Kidney epithelial cell (primary cell): ENCODE measurements around the gene YES1. TPM values are rescaled to one million over a fixed set of nuclear protein-coding genes. Genes with fewer than 3 reads are reported as not detected.

Source experiments
- DNase-seq: peaks from one replicate; pipeline ENCODE4 v3.0.0-alpha.2; 2010; ENCODE audit warnings: low read depth
- H3K27me3 ChIP-seq: 2 replicates; pipeline ENCODE4 v1.6.0; 2011; ENCODE audit warnings: low read length; ENCODE audit not compliant: control insufficient read depth, insufficient read depth
- H3K36me3 ChIP-seq: 2 replicates; pipeline ENCODE4 v1.5.1; 2011; ENCODE audit warnings: low read length; ENCODE audit not compliant: control insufficient read depth, insufficient read depth
- H3K4me3 ChIP-seq: 2 replicates; pipeline ENCODE4 v1.5.1; 2011; ENCODE audit warnings: low read depth, mild to moderate bottlenecking, control low read depth, low read length
- total RNA-seq: library from RNA; depleted of rRNA; stranded (reverse); fragments of >200 nt; gene quantifications from 2 replicates; pipeline ENCODE4 v1.2.3, GENCODE V29; 2015
- TF ChIP-seq, protein P1 (sequence below): IDR thresholded peaks from 2 replicates; pipeline ENCODE4 v1.5.1; 2011; ENCODE audit warnings: mild to moderate bottlenecking, moderate library complexity, low read length, control low read depth, inconsistent platforms; ENCODE audit not compliant: insufficient read depth, poor library complexity, severe bottlenecking

The YES1 gene
- total RNA-seq, result 135 and 167 TPM in 2 replicates

DNA sequence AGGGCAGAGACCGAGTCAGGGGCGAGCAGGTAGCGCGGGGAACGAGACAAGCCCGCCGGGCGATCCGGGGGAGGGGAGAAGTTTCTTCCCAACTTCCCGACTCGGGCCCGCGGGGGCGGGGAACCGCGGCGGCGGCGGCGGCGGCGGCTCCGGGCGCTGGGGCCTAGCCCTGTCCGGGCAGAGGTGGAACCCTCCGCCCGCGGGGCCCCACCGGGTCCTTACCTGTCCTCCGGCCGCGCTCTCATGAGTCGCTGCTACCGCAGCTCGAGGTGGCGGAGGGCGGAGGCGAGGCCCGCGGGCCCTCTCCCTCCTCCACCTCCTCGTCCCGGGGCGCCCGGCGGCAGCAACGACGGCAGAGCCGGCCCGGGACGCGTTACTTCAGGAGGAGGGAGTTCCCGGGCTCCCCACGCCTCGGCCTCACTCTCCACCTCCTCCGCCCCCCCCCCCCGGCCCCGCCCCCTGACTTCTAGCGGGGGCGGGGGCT lies at the start of gene YES1:
TSS of gene YES1 (minus strand) at position 351 of the 484 bp plus-strand sequence. CDS start 55,415 bp downstream, outside the sequence.
- no peaks in the 10 kb centered on the region for H3K27me3 ChIP-seq
- no peaks in the 10 kb centered on the region for H3K36me3 ChIP-seq
- H3K4me3 ChIP-seq, result peak within 1 kb of the TSS; percentile 97
- no peak for DNase-seq
- TF ChIP-seq, protein P1, sequence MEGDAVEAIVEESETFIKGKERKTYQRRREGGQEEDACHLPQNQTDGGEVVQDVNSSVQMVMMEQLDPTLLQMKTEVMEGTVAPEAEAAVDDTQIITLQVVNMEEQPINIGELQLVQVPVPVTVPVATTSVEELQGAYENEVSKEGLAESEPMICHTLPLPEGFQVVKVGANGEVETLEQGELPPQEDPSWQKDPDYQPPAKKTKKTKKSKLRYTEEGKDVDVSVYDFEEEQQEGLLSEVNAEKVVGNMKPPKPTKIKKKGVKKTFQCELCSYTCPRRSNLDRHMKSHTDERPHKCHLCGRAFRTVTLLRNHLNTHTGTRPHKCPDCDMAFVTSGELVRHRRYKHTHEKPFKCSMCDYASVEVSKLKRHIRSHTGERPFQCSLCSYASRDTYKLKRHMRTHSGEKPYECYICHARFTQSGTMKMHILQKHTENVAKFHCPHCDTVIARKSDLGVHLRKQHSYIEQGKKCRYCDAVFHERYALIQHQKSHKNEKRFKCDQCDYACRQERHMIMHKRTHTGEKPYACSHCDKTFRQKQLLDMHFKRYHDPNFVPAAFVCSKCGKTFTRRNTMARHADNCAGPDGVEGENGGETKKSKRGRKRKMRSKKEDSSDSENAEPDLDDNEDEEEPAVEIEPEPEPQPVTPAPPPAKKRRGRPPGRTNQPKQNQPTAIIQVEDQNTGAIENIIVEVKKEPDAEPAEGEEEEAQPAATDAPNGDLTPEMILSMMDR, result no peak

DNA sequence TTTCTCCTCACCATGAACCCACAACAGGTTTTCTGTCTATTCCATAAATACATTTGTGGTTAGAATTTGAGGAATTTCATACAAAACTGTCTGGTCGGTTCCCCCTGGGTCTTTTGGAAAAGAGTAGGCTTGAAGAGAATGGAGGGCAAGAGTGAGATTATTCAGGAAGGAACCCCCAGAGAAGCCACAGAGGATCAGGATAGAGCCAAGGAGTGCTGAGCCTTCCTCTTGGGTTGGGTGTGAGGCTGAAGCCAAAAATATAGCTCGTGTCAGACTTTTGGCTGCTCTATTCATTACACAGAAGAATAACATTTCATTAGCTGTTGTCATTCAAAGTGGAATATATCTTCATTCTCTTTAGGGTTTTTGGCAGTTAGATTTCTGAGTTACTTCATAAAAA lies 45.9 kb upstream of the YES1 start:
- H3K4me3 ChIP-seq, result no peak overlapping the region
- no peaks in the 10 kb centered on the region for H3K36me3 ChIP-seq
- DNase-seq, result no peak
- no peaks in the 10 kb centered on the region for H3K27me3 ChIP-seq
- TF ChIP-seq, protein P1, result no peak

DNA sequence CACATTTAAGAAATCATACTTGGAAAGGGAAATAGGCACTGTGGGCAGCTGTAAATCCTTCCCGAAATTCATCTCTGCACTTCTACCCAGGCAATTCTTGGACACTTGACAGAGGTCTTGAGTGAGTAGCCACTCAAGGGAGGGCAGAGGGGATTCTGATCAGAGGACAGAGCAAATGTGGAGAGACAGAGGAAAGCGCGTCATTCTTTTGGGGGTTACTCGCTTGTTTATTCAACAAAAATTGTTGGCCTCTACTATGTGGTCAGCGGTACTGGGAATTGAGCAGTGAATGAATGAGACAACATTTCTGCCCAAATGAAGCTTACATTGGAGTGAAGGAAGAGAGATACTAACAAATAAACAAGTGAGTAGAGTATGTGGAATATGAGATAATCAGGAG lies 41.4 kb upstream of the YES1 start:
- no peaks in the 10 kb centered on the region for H3K27me3 ChIP-seq

DNA sequence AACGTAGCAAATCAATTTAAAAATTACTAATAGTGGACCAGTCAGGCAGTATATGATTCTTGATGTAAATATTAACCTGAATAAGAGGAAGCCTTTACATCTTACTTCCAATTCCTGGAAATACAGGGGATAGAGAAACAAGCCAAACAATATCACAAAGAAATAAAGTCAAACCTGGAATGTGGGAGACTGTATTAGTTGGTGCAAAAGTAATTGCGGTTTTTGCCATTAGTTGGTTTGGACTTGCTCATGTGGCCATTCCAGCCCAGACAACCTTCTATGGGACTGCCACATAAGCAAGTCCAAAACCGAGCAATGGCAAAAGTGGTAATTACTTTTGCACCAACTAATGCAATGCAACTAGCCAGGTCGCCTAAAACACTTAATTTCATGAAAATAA lies 38.9 kb upstream of the YES1 start:
- TF ChIP-seq, protein P1, result no peak
- Histone ChIP-seq H3K27me3 (no peaks in the 10 kb centered on the region), H3K36me3 (no peaks in the 10 kb centered on the region), H3K4me3 (no peak overlapping the region)
- DNase-seq, result no peak

More for the DNA sequence above, 41.4 kb upstream of the YES1 start:
- no peaks in the 10 kb centered on the region for H3K36me3 ChIP-seq
- TF ChIP-seq, protein P1, result no peak
- no peak overlapping the region for H3K4me3 ChIP-seq
- DNase-seq, result no peak

DNA sequence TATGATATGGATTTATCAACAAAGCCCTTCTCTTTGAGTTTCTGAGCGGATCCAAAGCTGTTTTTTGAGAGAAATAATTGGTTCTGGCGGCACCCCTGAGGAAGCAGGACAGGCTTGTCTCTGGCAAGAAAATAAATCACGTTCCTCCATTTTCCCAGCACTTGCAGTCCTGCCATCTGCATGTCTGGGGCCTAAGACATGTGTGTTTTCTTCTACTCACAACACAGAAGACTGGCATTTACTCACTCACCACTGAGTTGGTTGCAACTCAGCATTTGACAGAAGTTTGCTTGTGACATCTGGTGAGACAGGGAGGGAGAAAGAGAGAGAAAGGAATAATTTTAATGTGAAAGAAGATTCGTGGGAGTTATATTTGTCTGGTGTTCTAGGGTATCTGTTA lies 37.0 kb upstream of the YES1 start:
- H3K4me3 ChIP-seq, result no peak overlapping the region
- TF ChIP-seq, protein P1, result no peak
- H3K27me3 ChIP-seq, result no peaks in the 10 kb centered on the region
- H3K36me3 ChIP-seq, result no peaks in the 10 kb centered on the region
- no peak for DNase-seq
